HFFc6 (cell line): ENCODE data around the gene NECTIN1. TPM values are rescaled to one million over a fixed set of nuclear protein-coding genes. Genes with fewer than 3 reads are reported as not detected.

ENCODE experiments used
- DNase-seq: peaks from one replicate; pipeline ENCODE4 v3.0.0-alpha.2; 2018
- H3K27ac Mint-ChIP-seq: 2 replicates; pipeline ENCODE4 v1.8.0; 2020; ENCODE audit warnings: mild to moderate bottlenecking, mixed read lengths
- H3K27me3 Mint-ChIP-seq: 2 replicates; pipeline ENCODE4 v1.8.0; 2021; ENCODE audit warnings: mild to moderate bottlenecking, moderate library complexity, mixed read lengths; ENCODE audit not compliant: insufficient read depth
- H3K36me3 Mint-ChIP-seq: 2 replicates; pipeline ENCODE4 v1.8.0; 2021; ENCODE audit warnings: low read depth, mixed read lengths
- H3K4me1 Mint-ChIP-seq: 2 replicates; pipeline ENCODE4 v1.8.0; 2020; ENCODE audit warnings: low read depth, mixed read lengths
- H3K4me3 Mint-ChIP-seq: 2 replicates; pipeline ENCODE4 v1.8.0; 2020; ENCODE audit warnings: mild to moderate bottlenecking, moderate library complexity, mixed read lengths
- H3K9me3 Mint-ChIP-seq: 2 replicates; pipeline ENCODE4 v1.8.0; 2020; ENCODE audit warnings: mild to moderate bottlenecking, mixed read lengths
- total RNA-seq, 6 experiments: library from RNA; stranded (reverse); fragmentation: NEBNext Ultra II Directional; extraction: Animal tissue kit (Norgen Biotek cat#: 25700); gene quantifications; 2 replicates in 1 of 6; 3 replicates in 5 of 6; pipeline ENCODE4 v1.2.3, GENCODE V29; 2021
- TF ChIP-seq, protein P1 (sequence below): fragments of 200-600 bp; sonication (generic); IDR thresholded peaks from 2 replicates; pipeline ENCODE4 v1.5.0; 2021; ENCODE audit warnings: antibody characterized with exemption, mild to moderate bottlenecking

NECTIN1 gene
- total RNA-seq, 6 experiments from 2014 or later: 4.1 to 7.9 (median 6.6) TPM

DNA sequence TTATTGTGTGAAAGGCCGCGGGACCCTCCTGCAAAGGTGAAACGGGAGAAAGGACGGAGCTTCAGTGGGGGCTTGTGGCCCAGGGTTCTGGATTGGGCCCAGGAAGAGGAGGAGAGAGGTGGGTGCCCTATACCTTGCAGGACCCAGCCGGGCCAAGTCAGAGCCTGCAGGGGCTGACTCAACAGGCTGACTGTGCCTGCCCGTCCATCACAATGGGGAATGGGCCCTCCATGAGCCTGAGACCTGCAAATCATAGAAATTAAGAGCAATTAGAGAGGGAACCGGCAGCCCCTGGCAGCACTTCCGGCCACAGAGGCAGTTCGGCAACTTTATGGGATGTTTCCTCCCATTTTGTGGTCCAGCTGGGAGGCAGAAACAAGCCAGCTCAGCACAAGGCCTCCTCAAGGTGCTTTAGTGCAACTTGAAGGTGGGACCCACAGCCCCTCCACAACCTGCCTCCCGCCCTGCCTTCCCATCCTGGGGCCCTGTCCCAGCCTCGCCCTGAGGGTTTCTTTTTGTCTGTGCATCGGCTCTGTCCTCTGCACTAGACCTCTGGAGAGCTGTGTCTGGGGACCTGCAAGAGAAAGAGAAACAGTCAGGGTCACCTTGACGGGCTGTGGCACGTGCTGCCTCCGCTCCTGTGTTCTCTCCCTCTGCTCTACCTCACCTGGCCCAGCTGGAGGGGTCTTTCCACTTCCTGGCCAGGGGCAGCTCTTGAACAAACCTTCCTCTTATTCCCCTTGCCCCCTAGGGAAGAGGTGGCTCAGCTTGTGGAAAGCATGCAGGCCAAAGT lies 19.1 kb upstream of the NECTIN1 start:
- Mint-ChIP-seq H3K9me3 (no peaks in the 10 kb centered on the region), H3K27ac (no peak overlapping the region), H3K4me1 (no peaks in the 10 kb centered on the region), H3K27me3 (peaks cover 37% of the 10 kb centered on the region), H3K4me3 (no peak overlapping the region), H3K36me3 (no peaks in the 10 kb centered on the region)
- no peak for DNase-seq
- TF ChIP-seq, protein P1, sequence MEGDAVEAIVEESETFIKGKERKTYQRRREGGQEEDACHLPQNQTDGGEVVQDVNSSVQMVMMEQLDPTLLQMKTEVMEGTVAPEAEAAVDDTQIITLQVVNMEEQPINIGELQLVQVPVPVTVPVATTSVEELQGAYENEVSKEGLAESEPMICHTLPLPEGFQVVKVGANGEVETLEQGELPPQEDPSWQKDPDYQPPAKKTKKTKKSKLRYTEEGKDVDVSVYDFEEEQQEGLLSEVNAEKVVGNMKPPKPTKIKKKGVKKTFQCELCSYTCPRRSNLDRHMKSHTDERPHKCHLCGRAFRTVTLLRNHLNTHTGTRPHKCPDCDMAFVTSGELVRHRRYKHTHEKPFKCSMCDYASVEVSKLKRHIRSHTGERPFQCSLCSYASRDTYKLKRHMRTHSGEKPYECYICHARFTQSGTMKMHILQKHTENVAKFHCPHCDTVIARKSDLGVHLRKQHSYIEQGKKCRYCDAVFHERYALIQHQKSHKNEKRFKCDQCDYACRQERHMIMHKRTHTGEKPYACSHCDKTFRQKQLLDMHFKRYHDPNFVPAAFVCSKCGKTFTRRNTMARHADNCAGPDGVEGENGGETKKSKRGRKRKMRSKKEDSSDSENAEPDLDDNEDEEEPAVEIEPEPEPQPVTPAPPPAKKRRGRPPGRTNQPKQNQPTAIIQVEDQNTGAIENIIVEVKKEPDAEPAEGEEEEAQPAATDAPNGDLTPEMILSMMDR: no peak

DNA sequence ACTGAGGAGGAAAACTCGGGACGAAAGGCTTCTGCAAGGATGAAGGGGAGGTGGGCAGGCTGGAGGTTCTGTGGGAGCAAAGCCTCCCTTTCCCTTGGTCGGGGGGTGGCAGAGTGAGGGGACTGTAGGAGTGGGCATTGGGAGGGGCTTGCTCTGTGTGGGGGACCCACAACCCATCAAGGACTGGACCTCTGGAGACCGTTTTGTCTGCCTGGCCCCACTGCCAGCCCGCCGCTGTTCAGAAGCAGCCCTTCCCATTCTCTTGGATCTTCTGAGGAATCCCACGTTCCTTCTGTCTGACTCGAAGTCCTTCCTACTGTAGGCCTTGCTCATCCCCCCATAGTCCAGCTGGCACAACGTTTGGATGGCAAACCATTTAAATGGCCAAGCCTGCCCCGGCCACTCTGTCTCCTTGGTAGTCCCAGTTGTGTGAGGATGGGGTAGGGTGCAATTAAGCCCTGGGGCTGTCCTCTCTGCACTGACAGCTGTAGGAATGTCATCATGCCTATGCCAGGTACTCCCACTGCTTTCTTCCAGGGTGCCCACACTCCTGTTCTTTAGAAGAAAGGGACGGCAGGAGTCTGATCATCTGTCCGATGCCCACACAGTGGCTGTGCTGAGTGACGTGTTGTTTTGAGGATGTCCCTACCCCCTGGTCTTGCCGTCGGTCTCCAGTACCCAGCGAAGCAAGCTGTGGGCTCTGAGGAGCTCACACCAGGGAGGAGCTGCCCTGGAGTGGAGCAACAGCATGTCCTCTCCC lies 17.0 kb upstream of the NECTIN1 start:
- Mint-ChIP-seq H3K27ac (no peak overlapping the region), H3K9me3 (no peaks in the 10 kb centered on the region), H3K27me3 (peaks cover 31% of the 10 kb centered on the region)

DNA sequence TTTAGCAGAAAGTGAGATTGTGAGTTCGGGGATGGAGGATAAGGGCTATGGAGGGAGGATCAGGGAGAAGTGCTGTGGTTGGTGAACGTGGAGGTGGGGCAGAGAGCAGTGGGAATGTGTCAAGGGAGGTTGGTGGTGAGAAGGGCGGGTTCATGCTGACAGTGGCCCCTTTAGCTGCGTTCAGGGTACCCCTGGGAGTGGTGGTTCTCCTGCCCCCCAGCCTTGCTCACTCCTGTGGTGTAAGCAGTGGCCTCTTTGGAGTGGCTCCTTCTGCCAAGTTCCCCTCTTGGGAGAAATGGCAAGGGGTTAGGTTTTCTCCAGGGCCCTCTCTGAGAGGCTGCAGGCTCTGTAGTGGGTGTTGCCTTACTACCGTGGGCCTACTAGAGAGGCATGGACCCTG lies 16.1 kb upstream of the NECTIN1 start:
- Mint-ChIP-seq H3K27me3 (peaks cover 36% of the 10 kb centered on the region), H3K36me3 (no peaks in the 10 kb centered on the region), H3K4me1 (no peaks in the 10 kb centered on the region), H3K27ac (no peak overlapping the region), H3K4me3 (no peak overlapping the region), H3K9me3 (no peaks in the 10 kb centered on the region)
- TF ChIP-seq, protein P1: no peak
- DNase-seq: no peak

More for the DNA sequence above, 17.0 kb upstream of the NECTIN1 start:
- Mint-ChIP-seq H3K4me1 (no peaks in the 10 kb centered on the region), H3K36me3 (no peaks in the 10 kb centered on the region), H3K4me3 (no peak overlapping the region)
- no peak for DNase-seq
- TF ChIP-seq, protein P1: no peak

DNA sequence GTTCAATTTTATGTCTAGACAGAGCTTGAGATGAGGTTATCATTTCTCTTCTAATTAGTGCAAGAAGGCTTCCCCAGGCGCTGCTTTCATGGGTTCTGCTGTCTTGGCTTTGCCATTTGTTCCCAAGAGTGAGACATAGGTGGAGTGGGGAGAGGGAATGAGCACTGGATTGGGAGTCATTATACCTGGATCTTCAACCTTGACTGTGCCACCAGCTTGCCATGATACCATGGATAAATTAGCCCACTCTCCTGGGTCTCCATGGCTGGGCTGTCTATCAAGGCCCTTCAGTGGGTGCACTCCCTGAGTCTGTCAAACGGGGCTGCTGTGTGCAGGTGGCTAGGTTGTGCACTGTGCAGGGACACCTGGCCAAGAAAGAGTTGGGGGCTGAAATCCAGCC lies 15.6 kb upstream of the NECTIN1 start:
- H3K27me3 Mint-ChIP-seq: peaks cover 39% of the 10 kb centered on the region
- no peak overlapping the region for H3K4me3 Mint-ChIP-seq
- H3K27ac Mint-ChIP-seq: no peak overlapping the region
- no peaks in the 10 kb centered on the region for H3K9me3 Mint-ChIP-seq
- H3K4me1 Mint-ChIP-seq: no peaks in the 10 kb centered on the region
- no peak for DNase-seq
- TF ChIP-seq, protein P1: no peak
- no peaks in the 10 kb centered on the region for H3K36me3 Mint-ChIP-seq

DNA sequence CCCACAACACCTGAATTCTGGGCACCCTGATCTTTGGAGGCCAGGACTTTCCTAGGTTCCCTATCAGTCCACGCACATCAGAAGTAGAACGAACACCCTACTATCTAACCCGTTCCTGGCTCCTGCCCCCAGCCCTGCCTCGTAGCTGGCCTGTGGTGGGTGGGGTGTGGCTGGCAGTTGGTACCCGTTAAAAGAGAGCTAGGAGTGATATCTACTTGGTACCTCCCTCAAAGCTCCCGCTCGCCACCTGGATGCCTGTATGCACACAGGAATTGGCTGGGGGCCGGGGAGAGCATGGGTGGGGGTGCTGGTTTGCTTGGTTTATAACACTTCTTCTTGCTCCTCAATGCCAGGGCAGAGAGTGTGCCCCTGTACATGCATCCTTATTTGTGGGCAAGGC lies 14.0 kb upstream of the NECTIN1 start:
- Mint-ChIP-seq H3K4me3 (no peak overlapping the region), H3K36me3 (no peaks in the 10 kb centered on the region), H3K27me3 (peaks cover 36% of the 10 kb centered on the region), H3K4me1 (no peaks in the 10 kb centered on the region), H3K9me3 (no peaks in the 10 kb centered on the region), H3K27ac (no peak overlapping the region)
- no peak for DNase-seq
- TF ChIP-seq, protein P1: no peak
